ENCODE data around the gene STOX2.

- TF ChIP-seq CEBPB (IDR thresholded peaks at IDR 0.05) (no peak), CREB1 (IDR thresholded peaks at IDR 0.05; ENCODE audit: low read depth) (no peak), EP300 (IDR thresholded peaks at IDR 0.05; ENCODE audit: borderline replicate concordance) (no peak), TEAD4 (IDR thresholded peaks at IDR 0.05) (no peak), YY1 (IDR thresholded peaks at IDR 0.05; ENCODE audit: low read depth) (no peak), NFIC (IDR thresholded peaks at IDR 0.05) (no peak), EGR1 (IDR thresholded peaks at IDR 0.05) (no peak), RAD21 (IDR thresholded peaks at IDR 0.05; ENCODE audit: low read depth) (no peak)
Measured at GRCh38 chr4:184067931-184068554, 162.9 kb downstream of the STOX2 start.

Measured in Ishikawa (cell line).